Esophagus muscularis mucosa (tissue), 4 donors: ENCODE measurements around the gene PPA1.

Experiments
- CTCF ChIP-seq, 3 experiments: fragments of 200-600 bp in 2 of 3; fragments of 450-650 bp in 1 of 3; sonication (generic) in 2 of 3; IDR thresholded peaks; one replicate each; pipeline ENCODE4 v1.5.1; 2017 to 2019; ENCODE audit warnings: antibody characterized with exemption in 3 of 3, mild to moderate bottlenecking in 2 of 3, moderate library complexity in 1 of 3
- EP300 ChIP-seq: sonication (generic); formaldehyde crosslinking; IDR thresholded peaks from one replicate; pipeline ENCODE4 v1.6.1; 2017; ENCODE audit warnings: antibody characterized with exemption
- POLR2A ChIP-seq: fragments of 450-650 bp; IDR thresholded peaks from one replicate; pipeline ENCODE4 v1.6.1; 2017; ENCODE audit warnings: antibody characterized with exemption, moderate library complexity, mild to moderate bottlenecking, low read depth
- POLR2AphosphoS5 ChIP-seq, 2 donors: sonication (generic); formaldehyde crosslinking; IDR thresholded peaks; one replicate each; pipeline ENCODE4 v1.6.1; 2017; ENCODE audit warnings: antibody characterized with exemption in 2 of 2

- TF ChIP-seq EP300 (no peak), POLR2A (no peak), CTCF (IDR thresholded peaks at IDR 0.05) (no peak), POLR2AphosphoS5 (IDR thresholded peaks at IDR 0.05) (no peak)
Measured at GRCh38 chr10:70193391-70193844, 39.8 kb downstream of the PPA1 start.
